HepG2 (cell line): ENCODE results near the gene LRRC73. TPM values are rescaled to one million over a fixed set of nuclear protein-coding genes. Genes with fewer than 3 reads are reported as not detected.

Experiments used
- ARNT2 ChIP-seq: sonication (generic); formaldehyde crosslinking; IDR thresholded peaks from 2 replicates; pipeline ENCODE4 v1.8.0; 2022; ENCODE audit warnings: mild to moderate bottlenecking, low read depth, missing genetic modification reagents, moderate library complexity
- CBFB ChIP-seq: sonication (generic); formaldehyde crosslinking; IDR thresholded peaks from 2 replicates; pipeline ENCODE4 v1.4.0; 2020; ENCODE audit warnings: missing genetic modification reagents
- GPN1 ChIP-seq: sonication (generic); formaldehyde crosslinking; IDR thresholded peaks from 2 replicates; pipeline ENCODE4 v1.5.1; 2020; ENCODE audit warnings: missing genetic modification reagents, borderline replicate concordance
- HDAC1 ChIP-seq: sonication (generic); formaldehyde crosslinking; IDR thresholded peaks from 2 replicates; pipeline ENCODE4 v1.5.1; 2020; ENCODE audit warnings: mild to moderate bottlenecking, missing genetic modification reagents
- HDAC2 ChIP-seq: sonication (generic); formaldehyde crosslinking; IDR thresholded peaks from 2 replicates; pipeline ENCODE4 v1.4.0; 2020; ENCODE audit warnings: missing genetic modification reagents
- KDM5B ChIP-seq: sonication (generic); formaldehyde crosslinking; IDR thresholded peaks from 2 replicates; pipeline ENCODE4 v1.4.0; 2020; ENCODE audit warnings: missing genetic modification reagents, mild to moderate bottlenecking, borderline replicate concordance
- KMT2A ChIP-seq: sonication (generic); formaldehyde crosslinking; IDR thresholded peaks from 2 replicates; pipeline ENCODE4 v1.4.0; 2020; ENCODE audit warnings: missing genetic modification reagents
- NCOA5 ChIP-seq: sonication (generic); formaldehyde crosslinking; IDR thresholded peaks from 2 replicates; pipeline ENCODE4 v1.4.0; 2020; ENCODE audit warnings: missing genetic modification reagents
- NFIC ChIP-seq: IDR thresholded peaks from 2 replicates; pipeline ENCODE4 v1.6.1; 2012; ENCODE audit warnings: mild to moderate bottlenecking, low read length, inconsistent platforms
- PAXIP1 ChIP-seq: sonication (generic); formaldehyde crosslinking; conservative IDR thresholded peaks from 2 replicates; pipeline ENCODE4 v1.4.0; 2020; ENCODE audit warnings: mild to moderate bottlenecking, missing genetic modification reagents, moderate library complexity
- RFX3 ChIP-seq: IDR thresholded peaks from 2 replicates; pipeline ENCODE4 v1.6.1; 2016; ENCODE audit warnings: missing biosample characterization, missing genetic modification reagents
- SALL1 ChIP-seq: sonication (generic); formaldehyde crosslinking; IDR thresholded peaks from 2 replicates; pipeline ENCODE4 v1.8.0; 2022; ENCODE audit warnings: mild to moderate bottlenecking, missing genetic modification reagents
- SMYD3 ChIP-seq: sonication (generic); formaldehyde crosslinking; IDR thresholded peaks from 2 replicates; pipeline ENCODE4 v1.8.1; 2023; ENCODE audit warnings: mild to moderate bottlenecking, missing genetic modification reagents
- TFDP2 ChIP-seq: sonication (generic); formaldehyde crosslinking; IDR thresholded peaks from 2 replicates; pipeline ENCODE4 v1.4.0; 2020; ENCODE audit warnings: missing genetic modification reagents
- TGIF2 ChIP-seq: IDR thresholded peaks from 2 replicates; pipeline ENCODE4 v1.6.1; 2016; ENCODE audit warnings: control low read depth, missing compliant biosample characterization
- THRA ChIP-seq: sonication (generic); formaldehyde crosslinking; IDR thresholded peaks from 2 replicates; pipeline ENCODE4 v1.4.0; 2020; ENCODE audit warnings: missing genetic modification reagents, borderline replicate concordance
- ZNF121 ChIP-seq: sonication (generic); formaldehyde crosslinking; IDR thresholded peaks from 2 replicates; pipeline ENCODE4 v1.5.0; 2020; ENCODE audit warnings: mild to moderate bottlenecking, missing genetic modification reagents
- ZNF160 ChIP-seq: sonication (generic); formaldehyde crosslinking; IDR thresholded peaks from 2 replicates; pipeline ENCODE4 v1.8.0; 2022; ENCODE audit warnings: mild to moderate bottlenecking, inconsistent platforms, missing genetic modification reagents
- ZNF275 ChIP-seq: sonication (generic); formaldehyde crosslinking; IDR thresholded peaks from 2 replicates; pipeline ENCODE4 v1.8.0; 2022; ENCODE audit warnings: missing genetic modification reagents, mild to moderate bottlenecking, inconsistent platforms, borderline replicate concordance
- ZNF331 ChIP-seq: sonication (generic); formaldehyde crosslinking; IDR thresholded peaks from 2 replicates; pipeline ENCODE4 v1.4.0; 2020; ENCODE audit warnings: missing genetic modification reagents
- ZNF629 ChIP-seq: sonication (generic); formaldehyde crosslinking; conservative IDR thresholded peaks from 2 replicates; pipeline ENCODE4 v1.5.0; 2020; ENCODE audit warnings: missing genetic modification reagents
- ZNF775 ChIP-seq: sonication (generic); formaldehyde crosslinking; IDR thresholded peaks from 2 replicates; pipeline ENCODE4 v1.4.0; 2020; ENCODE audit warnings: missing genetic modification reagents, mild to moderate bottlenecking, moderate library complexity, borderline replicate concordance
- ZNF792 ChIP-seq: IDR thresholded peaks from 2 replicates; pipeline ENCODE4 v1.6.1; 2016
- polyA plus RNA-seq, 8 experiments: library from polyadenylated mRNA; depleted of rRNA in 3 of 8; stranded (reverse) in 7 of 8; unstranded in 1 of 8; fragments of >200 nt; fragmentation: Illumina TruSeq in 4 of 8; extraction: Trizol in 4 of 8; gene quantifications; 2 replicates each; pipeline versions ENCODE4 v1.2.1 to v1.2.3, GENCODE V29; 2011 to 2016; ENCODE audit warnings: low read depth in 4 of 8, missing spikeins in 1 of 8, mixed read lengths in 1 of 8; ENCODE audit not compliant: insufficient read depth in 1 of 8
- total RNA-seq, 5 experiments: library from RNA; depleted of rRNA; stranded (reverse); fragments of >200 nt; fragmentation: Illumina TruSeq; extraction: Trizol; gene quantifications; 2 replicates each; pipeline ENCODE4 v1.2.3, GENCODE V29; 2016; ENCODE audit warnings: low read depth in 1 of 5

LRRC73 gene
- total and polyA plus RNA-seq, 2 of the 13 experiments (the other 11 are each of a cell fraction or from before 2014, with no cell fraction given): 0.11 to 0.12 TPM

- TF ChIP-seq TFDP2 (CRISPR knock-in tag): peak; percentile 59; the same call in 1 of the 2 replicates
- no peak for TF ChIP-seq ZNF775 (CRISPR knock-in tag)
- peak; percentile 36; the same call in 1 of the 2 replicates for TF ChIP-seq TGIF2 (CRISPR knock-in tag)
- peak; percentile 79 for TF ChIP-seq SALL1 (CRISPR knock-in tag)
- peak; percentile 64; the same call in 1 of the 2 replicates for TF ChIP-seq HDAC2
- peak; percentile 62; the same call in 1 of the 2 replicates for TF ChIP-seq KDM5B (CRISPR knock-in tag)
- TF ChIP-seq KMT2A (CRISPR knock-in tag): peak; percentile 65; the same call in 1 of the 2 replicates
- 0 out of 2 replicates have a peak, but pooled peaks have one; percentile 4 for TF ChIP-seq ZNF629 (CRISPR knock-in tag)
- TF ChIP-seq ARNT2 (CRISPR knock-in tag): peak; percentile 73
- peak; percentile 99 for TF ChIP-seq THRA (CRISPR knock-in tag)
- TF ChIP-seq ZNF331: 0 out of 2 replicates have a peak, but pooled peaks have one; percentile 28
- TF ChIP-seq ZNF160 (CRISPR knock-in tag): no peak
- TF ChIP-seq PAXIP1 (CRISPR knock-in tag): peak; percentile 61; the same call in 1 of the 2 replicates
- no peak for TF ChIP-seq GPN1 (CRISPR knock-in tag)
- 0 out of 2 replicates have a peak, but pooled peaks have one; percentile 45 for TF ChIP-seq HDAC1
- no peak for TF ChIP-seq NCOA5 (CRISPR knock-in tag)
- TF ChIP-seq ZNF275 (CRISPR knock-in tag): peak; percentile 55; the same call in 1 of the 2 replicates
- 0 out of 2 replicates have a peak, but pooled peaks have one; percentile 45 for TF ChIP-seq ZNF792 (CRISPR knock-in tag)
- TF ChIP-seq CBFB (CRISPR knock-in tag): peak; percentile 72; the same call in 1 of the 2 replicates
- TF ChIP-seq RFX3 (CRISPR knock-in tag): no peak
- no peak for TF ChIP-seq ZNF121 (CRISPR knock-in tag)
- TF ChIP-seq NFIC: no peak
- TF ChIP-seq SMYD3 (CRISPR knock-in tag): no peak
Observed at GRCh38 chr6:43496370-43497128, 13.6 kb downstream of the LRRC73 start (continued).
